Mucosa of rectum (tissue), 2 donors: ENCODE results near the gene SCAI.
A peak's percentile ranks its signal among the peaks of the same experiment; 100 is the strongest.
"Not testable (repeated sequence)": the region's sequence is repeated elsewhere in the genome, so short reads cannot be mapped to it uniquely, and the experiment has no call there.

Experiments used
- H3K27ac ChIP-seq, 2 donors: one replicate each; pipeline ENCODE4 v1.7.0; 2013; ENCODE audit warnings: inconsistent platforms in 2 of 2, low read depth in 2 of 2, low read length in 2 of 2
- H3K27me3 ChIP-seq, 2 donors: one replicate each; pipeline ENCODE4 v1.7.0; 2013; ENCODE audit warnings: low read length in 2 of 2; ENCODE audit not compliant: control insufficient read depth in 2 of 2, insufficient read depth in 2 of 2
- H3K36me3 ChIP-seq, 2 donors: one replicate each; pipeline ENCODE4 v1.7.0; 2013; ENCODE audit warnings: low read length in 2 of 2; ENCODE audit not compliant: control insufficient read depth in 2 of 2, insufficient read depth in 2 of 2
- H3K4me1 ChIP-seq, 2 donors: one replicate each; pipeline ENCODE4 v1.7.0; 2013; ENCODE audit warnings: low read length in 2 of 2, mild to moderate bottlenecking in 1 of 2; ENCODE audit not compliant: control insufficient read depth in 2 of 2, insufficient read depth in 2 of 2
- H3K4me3 ChIP-seq, 2 donors: one replicate each; pipeline ENCODE4 v1.7.0; 2013; ENCODE audit warnings: low read length in 2 of 2
- H3K9ac ChIP-seq, 2 donors: one replicate each; pipeline ENCODE4 v1.7.0; 2013; ENCODE audit warnings: low read length in 2 of 2, low read depth in 1 of 2, mild to moderate bottlenecking in 1 of 2
- H3K9me3 ChIP-seq, 2 donors: one replicate each; pipeline ENCODE4 v1.7.0; 2013; ENCODE audit warnings: low read length in 2 of 2; ENCODE audit not compliant: control insufficient read depth in 2 of 2
- donor health status: healthy.
- donor health status: Normal muscosa, but diverticular disease.

The SCAI gene

GRCh38 chr9:125043148-125043547 lies 100.2 kb downstream of the SCAI start:
- H3K4me3 ChIP-seq, result no peak overlapping the region
- H3K4me1 ChIP-seq, result no peaks in the 10 kb centered on the region
- H3K27me3 ChIP-seq, result no peaks in the 10 kb centered on the region
- no peaks in the 10 kb centered on the region for H3K36me3 ChIP-seq
- no peak overlapping the region for H3K9ac ChIP-seq
- H3K27ac ChIP-seq, result no peak overlapping the region
- no peaks in the 10 kb centered on the region for H3K9me3 ChIP-seq

- Histone ChIP-seq H3K9me3 (no peaks in the 10 kb centered on the region), H3K9ac (no peak overlapping the region), H3K27me3 (no peaks in the 10 kb centered on the region), H3K4me3 (no peak overlapping the region), H3K27ac (no peak overlapping the region), H3K4me1 (no peaks in the 10 kb centered on the region), H3K36me3 (no peaks in the 10 kb centered on the region)
Observed at GRCh38 chr9:125038166-125038565, 105.2 kb downstream of the SCAI start.

- H3K9ac ChIP-seq, result no peak overlapping the region
- no peak overlapping the region for H3K27ac ChIP-seq
- H3K4me3 ChIP-seq, result no peak overlapping the region
- H3K36me3 ChIP-seq, result peaks cover 2% of the 10 kb centered on the region in 2 donors
- no peaks in the 10 kb centered on the region for H3K9me3 ChIP-seq
- H3K4me1 ChIP-seq, result peaks cover 3% of the 10 kb centered on the region in 2 donors
- H3K27me3 ChIP-seq, result no peaks in the 10 kb centered on the region
Observed at GRCh38 chr9:125028041-125028440, 115.3 kb downstream of the SCAI start.

GRCh38 chr9:125024917-125025316 lies 118.4 kb downstream of the SCAI start:
- Histone ChIP-seq H3K4me1 (peaks cover 3% of the 10 kb centered on the region in 2 donors), H3K36me3 (peaks cover 2% of the 10 kb centered on the region in 2 donors), H3K9me3 (no peaks in the 10 kb centered on the region), H3K4me3 (peak overlapping the region in 1 of 2 donors; percentile 46), H3K27me3 (no peaks in the 10 kb centered on the region), H3K27ac (peak overlapping the region in 1 of 2 donors; percentile 27), H3K9ac (no peak overlapping the region)

- H3K9ac ChIP-seq, result no peak overlapping the region
- H3K27ac ChIP-seq, result no peak overlapping the region
- no peak overlapping the region for H3K4me3 ChIP-seq
- H3K4me1 ChIP-seq, result peaks cover 0 to 3% of the 10 kb centered on the region in 2 donors
- no peaks in the 10 kb centered on the region for H3K9me3 ChIP-seq
- H3K27me3 ChIP-seq, result no peaks in the 10 kb centered on the region
- H3K36me3 ChIP-seq, result peaks cover 2 to 5% of the 10 kb centered on the region in 2 donors
Observed at GRCh38 chr9:125021069-125021468, 122.3 kb downstream of the SCAI start.

- not testable (repeated sequence) for H3K9me3 ChIP-seq, H3K4me3 ChIP-seq, H3K27ac ChIP-seq, H3K4me1 ChIP-seq, H3K27me3 ChIP-seq, H3K9ac ChIP-seq, H3K36me3 ChIP-seq
Observed at GRCh38 chr9:125015655-125016054, 127.7 kb downstream of the SCAI start.

GRCh38 chr9:125012013-125012412 lies 131.3 kb downstream of the SCAI start:
- not testable (repeated sequence) for H3K27ac ChIP-seq, H3K4me1 ChIP-seq, H3K4me3 ChIP-seq, H3K9me3 ChIP-seq, H3K27me3 ChIP-seq, H3K36me3 ChIP-seq, H3K9ac ChIP-seq

- Histone ChIP-seq H3K4me3 (no peak overlapping the region), H3K4me1 (no peaks in the 10 kb centered on the region), H3K36me3 (no peaks in the 10 kb centered on the region), H3K27me3 (no peaks in the 10 kb centered on the region), H3K9me3 (no peaks in the 10 kb centered on the region), H3K9ac (no peak overlapping the region), H3K27ac (no peak overlapping the region)
Observed at GRCh38 chr9:125008599-125008998, 134.7 kb downstream of the SCAI start.

GRCh38 chr9:125003332-125003731 lies 140.0 kb downstream of the SCAI start:
- no peaks in the 10 kb centered on the region for H3K4me1 ChIP-seq
- H3K9me3 ChIP-seq, result no peaks in the 10 kb centered on the region
- H3K27me3 ChIP-seq, result no peaks in the 10 kb centered on the region
- H3K4me3 ChIP-seq, result no peak overlapping the region
- no peak overlapping the region for H3K9ac ChIP-seq
- H3K27ac ChIP-seq, result no peak overlapping the region
- H3K36me3 ChIP-seq, result no peaks in the 10 kb centered on the region

GRCh38 chr9:124983698-124984097 lies 159.6 kb downstream of the SCAI start:
- no peaks in the 10 kb centered on the region for H3K27me3 ChIP-seq
- H3K27ac ChIP-seq, result no peak overlapping the region
- H3K9me3 ChIP-seq, result no peaks in the 10 kb centered on the region
- peaks cover 0 to 6% of the 10 kb centered on the region in 2 donors for H3K36me3 ChIP-seq
- H3K9ac ChIP-seq, result no peak overlapping the region
- no peaks in the 10 kb centered on the region for H3K4me1 ChIP-seq
- no peak overlapping the region for H3K4me3 ChIP-seq

GRCh38 chr9:124980431-124980830 lies 162.9 kb downstream of the SCAI start:
- H3K4me3 ChIP-seq, result no peak overlapping the region
- H3K9me3 ChIP-seq, result no peaks in the 10 kb centered on the region
- H3K27ac ChIP-seq, result no peak overlapping the region
- no peaks in the 10 kb centered on the region for H3K4me1 ChIP-seq
- H3K9ac ChIP-seq, result no peak overlapping the region
- no peaks in the 10 kb centered on the region for H3K27me3 ChIP-seq
- H3K36me3 ChIP-seq, result peaks cover 0 to 3% of the 10 kb centered on the region in 2 donors
